HepG2 (cell line): ENCODE data around the gene STEAP3. TPM values are rescaled to one million over a fixed set of nuclear protein-coding genes. Genes with fewer than 3 reads are reported as not detected.

ENCODE experiments used
- ATAC-seq: fragments of 200-7000 bp; cut with Tn5 transposase; 3 replicates; pipeline ENCODE4 v1.9.1; 2020; ENCODE audit warnings: mild to moderate bottlenecking, moderate library complexity
- BruUV-seq: library from RNA; stranded (reverse); fragments of 400-500 nt; replicated peaks from 2 replicates; lab custom pipeline; 2021; lab: Mats Ljungman, UMichigan
- CTCF ChIA-PET: fragments of 300-600 bp; formaldehyde crosslinking; extraction: SDS; loops from one replicate; lab custom pipeline; 2021; ENCODE audit warnings: low total read pairs, inconsistent platforms, low intra/inter-chr PET ratio; lab: Yijun Ruan, JAX
- POLR2A ChIA-PET: fragments of 350-600 bp; sonication (Branson Sonifier 250); formaldehyde crosslinking; loops from one replicate; lab custom pipeline; 2020; ENCODE audit warnings: antibody characterized with exemption, inconsistent platforms; lab: Yijun Ruan, JAX
- DNase-seq: peaks from one replicate; pipeline ENCODE4 v3.0.0-alpha.2; 2015; ENCODE audit warnings: low spot score
- FAIRE-seq: peaks from 3 replicates; lab custom pipeline; 2011; peaks lifted over from hg19 to GRCh38; lab: Jason Lieb, UNC
- H2AFZ ChIP-seq: one replicate; pipeline ENCODE4 v1.6.1; 2011; ENCODE audit warnings: low read length, inconsistent platforms
- H3K27ac ChIP-seq: fragments of 300-600 bp; 3 replicates; pipeline ENCODE4 v1.8.0; 2011; ENCODE audit warnings: mixed run types, mild to moderate bottlenecking, mixed read lengths, low read length, inconsistent platforms; ENCODE audit not compliant: insufficient read depth; ENCODE audit errors: extremely low read length
- H3K27me3 ChIP-seq, 2 experiments: fragments of 200-600 bp in 1 of 2; 2 replicates in 1 of 2; 3 replicates in 1 of 2; pipeline versions ENCODE4 v1.6.0 to v1.8.0; 2011; ENCODE audit warnings: low read length in 2 of 2, mild to moderate bottlenecking in 2 of 2, moderate library complexity in 2 of 2, inconsistent platforms in 1 of 2; ENCODE audit not compliant: insufficient read depth in 2 of 2, control insufficient read depth in 1 of 2
- H3K36me3 ChIP-seq, 2 experiments: fragments of 200-600 bp in 1 of 2; replicated peaks in 1 of 2; 2 replicates in 1 of 2; 3 replicates in 1 of 2; pipeline versions ENCODE4 v1.5.1 to v1.8.0; 2011; ENCODE audit warnings: low read length in 2 of 2, inconsistent platforms in 1 of 2; ENCODE audit not compliant: insufficient read depth in 2 of 2, control insufficient read depth in 1 of 2
- H3K4me1 ChIP-seq: 2 replicates; pipeline ENCODE4 v1.5.1; 2012; ENCODE audit warnings: low read length, inconsistent platforms; ENCODE audit not compliant: insufficient read depth
- H3K4me2 ChIP-seq: 2 replicates; pipeline ENCODE4 v1.6.0; 2011; ENCODE audit warnings: low read depth, low read length, inconsistent platforms
- H3K4me3 ChIP-seq, 3 experiments: fragments of 200-600 bp in 1 of 3; sonication (generic), shearing (Covaris generic) in 1 of 3; replicated peaks in 1 of 3; 2 replicates each; pipeline ENCODE4 v1.5.1; 2011 to 2016; ENCODE audit warnings: low read length in 3 of 3, inconsistent platforms in 2 of 3, low read depth in 2 of 3, mild to moderate bottlenecking in 2 of 3, control low read depth in 1 of 3, mixed read lengths in 1 of 3; ENCODE audit not compliant: insufficient read depth in 1 of 3
- H3K79me2 ChIP-seq: one replicate; pipeline ENCODE4 v1.6.1; 2011; ENCODE audit warnings: low read length, inconsistent platforms; ENCODE audit not compliant: insufficient read depth
- H3K9ac ChIP-seq: 2 replicates; pipeline ENCODE4 v1.6.0; 2011; ENCODE audit warnings: mild to moderate bottlenecking, low read depth, low read length, inconsistent platforms; ENCODE audit not compliant: insufficient read depth
- H3K9me3 ChIP-seq: 2 replicates; pipeline ENCODE4 v1.5.1; 2012; ENCODE audit warnings: mild to moderate bottlenecking, low read length
- H4K20me1 ChIP-seq: 2 replicates; pipeline ENCODE4 v1.6.0; 2011; ENCODE audit warnings: inconsistent platforms, mild to moderate bottlenecking, low read length, moderate library complexity; ENCODE audit not compliant: insufficient read depth
- HOXA9 ChIP-seq: sonication (generic); formaldehyde crosslinking; IDR thresholded peaks from 2 replicates; pipeline ENCODE4 v1.8.1; 2022; ENCODE audit warnings: missing genetic modification reagents, mild to moderate bottlenecking, moderate library complexity, borderline replicate concordance
- MAFG ChIP-seq: sonication (generic); formaldehyde crosslinking; IDR thresholded peaks from 2 replicates; pipeline ENCODE4 v1.5.1; 2020; ENCODE audit warnings: mild to moderate bottlenecking, missing genetic modification reagents
- MTF1 ChIP-seq: sonication (generic); formaldehyde crosslinking; IDR thresholded peaks from 2 replicates; pipeline ENCODE4 v1.5.0; 2020; ENCODE audit warnings: missing genetic modification reagents
- RFX1 ChIP-seq: fragments of 450-650 bp; IDR thresholded peaks from 2 replicates; pipeline ENCODE4 v1.6.1; 2017
- SAP130 ChIP-seq: IDR thresholded peaks from 2 replicates; pipeline ENCODE4 v1.6.1; 2016; ENCODE audit warnings: low read depth
- ZNF256 ChIP-seq: sonication (generic); formaldehyde crosslinking; conservative IDR thresholded peaks from 2 replicates; pipeline ENCODE4 v1.4.0; 2020; ENCODE audit warnings: missing genetic modification reagents
- ZNF446 ChIP-seq: sonication (generic); formaldehyde crosslinking; IDR thresholded peaks from 2 replicates; pipeline ENCODE4 v1.5.0; 2020; ENCODE audit warnings: mild to moderate bottlenecking, missing genetic modification reagents
- WGBS: methylation state at CpG from one replicate; pipeline ENCODE4 v1.1.6; 2017; ENCODE audit warnings: low lambda C conversion rate; 5-methylcytosine and 5-hydroxymethylcytosine counted together
- in situ Hi-C: cut with HindIII; loops from 2 replicates; pipeline ENCODE4 v1.10.0; 2017; ENCODE audit warnings: low pct_unique_long_range_greater_than_20kb; ENCODE audit not compliant: extremely low pct_ligation_motif_present
- intact Hi-C: fragments of 100-400 bp; cut with micrococcal nuclease; formaldehyde crosslinking; loops from one replicate; pipeline ENCODE4 v1.10.0; 2022; ENCODE audit not compliant: unreplicated experiment
- polyA plus RNA-seq, 8 experiments: library from polyadenylated mRNA; depleted of rRNA in 3 of 8; stranded (reverse) in 7 of 8; unstranded in 1 of 8; fragments of >200 nt; fragmentation: Illumina TruSeq in 4 of 8; extraction: Trizol in 4 of 8; gene quantifications; 2 replicates each; pipeline versions ENCODE4 v1.2.1 to v1.2.3, GENCODE V29; 2011 to 2016; ENCODE audit warnings: low read depth in 4 of 8, missing spikeins in 1 of 8, mixed read lengths in 1 of 8; ENCODE audit not compliant: insufficient read depth in 1 of 8
- total RNA-seq, 5 experiments: library from RNA; depleted of rRNA; stranded (reverse); fragments of >200 nt; fragmentation: Illumina TruSeq; extraction: Trizol; gene quantifications; 2 replicates each; pipeline ENCODE4 v1.2.3, GENCODE V29; 2016; ENCODE audit warnings: low read depth in 1 of 5
- TF ChIP-seq, protein P1 (sequence below): sonication (generic); formaldehyde crosslinking; conservative IDR thresholded peaks from 2 replicates; pipeline ENCODE4 v1.8.0; 2022; ENCODE audit warnings: low read depth, missing genetic modification reagents
- TF ChIP-seq, protein P2 (sequence below), 2 experiments: fragments of 450-650 bp in 1 of 2; sonication (generic) in 1 of 2; formaldehyde crosslinking in 1 of 2; IDR thresholded peaks; 2 replicates each; pipeline versions ENCODE4 v1.6.1 to v1.8.0; 2016 to 2022; ENCODE audit warnings: antibody characterized with exemption in 1 of 2, mild to moderate bottlenecking in 1 of 2, missing genetic modification reagents in 1 of 2

STEAP3 gene
- total and polyA plus RNA-seq, 2 of the 13 experiments (the other 11 are each of a cell fraction or from before 2014, with no cell fraction given): 7.3 to 21.1 TPM

DNA sequence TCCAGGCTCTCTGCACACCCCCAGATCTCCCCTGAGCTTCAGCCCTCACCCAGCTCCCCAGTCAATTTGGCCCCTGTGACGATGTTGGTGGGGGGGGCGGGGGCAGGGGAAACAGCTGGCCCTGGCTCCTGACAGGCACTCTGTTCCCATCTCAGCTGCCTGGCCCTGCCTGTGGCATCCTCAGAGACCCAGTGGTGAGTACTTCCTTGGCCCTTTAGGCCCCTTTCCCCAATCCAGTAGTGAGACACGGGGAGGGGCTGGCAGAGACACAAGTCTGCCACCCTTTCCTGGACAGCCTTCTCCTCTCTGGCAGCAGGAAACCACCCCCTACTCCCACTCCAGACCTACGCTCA, 45.8 kb upstream of the STEAP3 start:
- CTCF ChIA-PET: no interaction called here
- FAIRE-seq: no peak
- no TSS peak for BruUV-seq
- H3K4me3 ChIP-seq: no peak overlapping the region
- WGBS: 17% methylated on average over 4 of the region's 4 CpGs
- H3K9me3 ChIP-seq: no peaks in the 10 kb centered on the region
- no peak for DNase-seq
- POLR2A ChIA-PET: no interaction called here
- no peaks in the 10 kb centered on the region for H4K20me1 ChIP-seq
- no peak overlapping the region for H3K9ac ChIP-seq
- TF ChIP-seq RFX1: no peak
- no peak for TF ChIP-seq MAFG
- TF ChIP-seq ZNF256: no peak
- no peak for TF ChIP-seq MTF1
- TF ChIP-seq, protein P1, sequence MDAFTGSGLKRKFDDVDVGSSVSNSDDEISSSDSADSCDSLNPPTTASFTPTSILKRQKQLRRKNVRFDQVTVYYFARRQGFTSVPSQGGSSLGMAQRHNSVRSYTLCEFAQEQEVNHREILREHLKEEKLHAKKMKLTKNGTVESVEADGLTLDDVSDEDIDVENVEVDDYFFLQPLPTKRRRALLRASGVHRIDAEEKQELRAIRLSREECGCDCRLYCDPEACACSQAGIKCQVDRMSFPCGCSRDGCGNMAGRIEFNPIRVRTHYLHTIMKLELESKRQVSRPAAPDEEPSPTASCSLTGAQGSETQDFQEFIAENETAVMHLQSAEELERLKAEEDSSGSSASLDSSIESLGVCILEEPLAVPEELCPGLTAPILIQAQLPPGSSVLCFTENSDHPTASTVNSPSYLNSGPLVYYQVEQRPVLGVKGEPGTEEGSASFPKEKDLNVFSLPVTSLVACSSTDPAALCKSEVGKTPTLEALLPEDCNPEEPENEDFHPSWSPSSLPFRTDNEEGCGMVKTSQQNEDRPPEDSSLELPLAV (CRISPR knock-in tag): no peak
- H3K4me2 ChIP-seq: no peak overlapping the region
- no peak overlapping the region for H2AFZ ChIP-seq
- no peaks in the 10 kb centered on the region for H3K36me3 ChIP-seq
- peaks cover 0 to 25% of the 10 kb centered on the region in 2 experiments; a peak in 2 of 5 replicates for H3K27me3 ChIP-seq
- intact Hi-C loops: no loop called here
- no peak for ATAC-seq
- H3K4me1 ChIP-seq: no peaks in the 10 kb centered on the region
- in situ Hi-C loops: loop anchor here (5.0 kb wide), 1 partner anchor 296 kb away; no protein-coding TSS in a partner anchor
- H3K27ac ChIP-seq: no peak overlapping the region
- H3K79me2 ChIP-seq: no peaks in the 10 kb centered on the region

DNA sequence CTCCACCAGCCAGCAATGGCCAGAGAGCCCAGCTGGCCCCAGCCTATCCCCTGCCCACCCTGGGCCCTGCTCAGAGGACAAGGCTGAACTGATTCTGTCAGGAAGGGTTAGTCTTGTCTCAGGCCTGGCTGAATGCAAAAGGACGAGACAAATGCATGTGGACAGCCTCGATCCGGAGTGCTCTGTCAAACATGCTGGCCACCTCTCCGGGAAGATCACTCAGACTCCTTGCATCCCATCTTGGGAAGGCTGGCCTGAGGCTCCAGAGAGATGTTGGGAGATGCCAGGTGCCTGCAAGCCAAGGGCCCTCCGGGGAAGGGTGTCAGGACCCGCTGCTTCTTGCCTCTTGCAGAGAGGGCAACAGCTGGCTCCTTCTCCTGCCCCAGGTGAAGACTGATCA, 44.9 kb upstream of the STEAP3 start:
- Histone ChIP-seq H3K9me3 (no peaks in the 10 kb centered on the region), H3K4me1 (no peaks in the 10 kb centered on the region), H3K27me3 (peaks cover 0 to 25% of the 10 kb centered on the region in 2 experiments; a peak in 2 of 5 replicates), H3K36me3 (no peaks in the 10 kb centered on the region), H3K4me3 (no peak overlapping the region), H3K4me2 (no peak overlapping the region), H3K27ac (no peak overlapping the region), H4K20me1 (no peaks in the 10 kb centered on the region), H3K79me2 (no peaks in the 10 kb centered on the region), H2AFZ (no peak overlapping the region), H3K9ac (no peak overlapping the region)
- no peak for DNase-seq
- BruUV-seq: no TSS peak
- intact Hi-C loops: no loop called here
- no peak for FAIRE-seq
- WGBS: 0% methylated on average over 3 of the region's 6 CpGs
- CTCF ChIA-PET: no interaction called here
- no peak for ATAC-seq
- in situ Hi-C loops: loop anchor here (5.0 kb wide), 1 partner anchor 296 kb away; no protein-coding TSS in a partner anchor
- POLR2A ChIA-PET: no interaction called here
- TF ChIP-seq SAP130 (CRISPR knock-in tag): no peak
- TF ChIP-seq HOXA9 (CRISPR knock-in tag): no peak
- no peak for TF ChIP-seq ZNF446
- TF ChIP-seq, protein P2, sequence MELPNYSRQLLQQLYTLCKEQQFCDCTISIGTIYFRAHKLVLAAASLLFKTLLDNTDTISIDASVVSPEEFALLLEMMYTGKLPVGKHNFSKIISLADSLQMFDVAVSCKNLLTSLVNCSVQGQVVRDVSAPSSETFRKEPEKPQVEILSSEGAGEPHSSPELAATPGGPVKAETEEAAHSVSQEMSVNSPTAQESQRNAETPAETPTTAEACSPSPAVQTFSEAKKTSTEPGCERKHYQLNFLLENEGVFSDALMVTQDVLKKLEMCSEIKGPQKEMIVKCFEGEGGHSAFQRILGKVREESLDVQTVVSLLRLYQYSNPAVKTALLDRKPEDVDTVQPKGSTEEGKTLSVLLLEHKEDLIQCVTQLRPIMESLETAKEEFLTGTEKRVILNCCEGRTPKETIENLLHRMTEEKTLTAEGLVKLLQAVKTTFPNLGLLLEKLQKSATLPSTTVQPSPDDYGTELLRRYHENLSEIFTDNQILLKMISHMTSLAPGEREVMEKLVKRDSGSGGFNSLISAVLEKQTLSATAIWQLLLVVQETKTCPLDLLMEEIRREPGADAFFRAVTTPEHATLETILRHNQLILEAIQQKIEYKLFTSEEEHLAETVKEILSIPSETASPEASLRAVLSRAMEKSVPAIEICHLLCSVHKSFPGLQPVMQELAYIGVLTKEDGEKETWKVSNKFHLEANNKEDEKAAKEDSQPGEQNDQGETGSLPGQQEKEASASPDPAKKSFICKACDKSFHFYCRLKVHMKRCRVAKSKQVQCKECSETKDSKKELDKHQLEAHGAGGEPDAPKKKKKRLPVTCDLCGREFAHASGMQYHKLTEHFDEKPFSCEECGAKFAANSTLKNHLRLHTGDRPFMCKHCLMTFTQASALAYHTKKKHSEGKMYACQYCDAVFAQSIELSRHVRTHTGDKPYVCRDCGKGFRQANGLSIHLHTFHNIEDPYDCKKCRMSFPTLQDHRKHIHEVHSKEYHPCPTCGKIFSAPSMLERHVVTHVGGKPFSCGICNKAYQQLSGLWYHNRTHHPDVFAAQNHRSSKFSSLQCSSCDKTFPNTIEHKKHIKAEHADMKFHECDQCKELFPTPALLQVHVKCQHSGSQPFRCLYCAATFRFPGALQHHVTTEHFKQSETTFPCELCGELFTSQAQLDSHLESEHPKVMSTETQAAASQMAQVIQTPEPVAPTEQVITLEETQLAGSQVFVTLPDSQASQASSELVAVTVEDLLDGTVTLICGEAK (IDR thresholded peaks at IDR 0.05): no peak
- TF ChIP-seq, protein P2 (CRISPR knock-in tag; IDR thresholded peaks at IDR 0.05): no peak
